GM18502 (cell line): Measurements from ENCODE around the gene SQSTM1.

Experiments
- ATAC-seq: cut with Tn5 transposase; IDR thresholded peaks from one replicate; pipeline ENCODE4 v1.9.1; 2021; ENCODE audit warnings: mild to moderate bottlenecking; ENCODE audit not compliant: unreplicated experiment, poor library complexity

SQSTM1 gene

DNA sequence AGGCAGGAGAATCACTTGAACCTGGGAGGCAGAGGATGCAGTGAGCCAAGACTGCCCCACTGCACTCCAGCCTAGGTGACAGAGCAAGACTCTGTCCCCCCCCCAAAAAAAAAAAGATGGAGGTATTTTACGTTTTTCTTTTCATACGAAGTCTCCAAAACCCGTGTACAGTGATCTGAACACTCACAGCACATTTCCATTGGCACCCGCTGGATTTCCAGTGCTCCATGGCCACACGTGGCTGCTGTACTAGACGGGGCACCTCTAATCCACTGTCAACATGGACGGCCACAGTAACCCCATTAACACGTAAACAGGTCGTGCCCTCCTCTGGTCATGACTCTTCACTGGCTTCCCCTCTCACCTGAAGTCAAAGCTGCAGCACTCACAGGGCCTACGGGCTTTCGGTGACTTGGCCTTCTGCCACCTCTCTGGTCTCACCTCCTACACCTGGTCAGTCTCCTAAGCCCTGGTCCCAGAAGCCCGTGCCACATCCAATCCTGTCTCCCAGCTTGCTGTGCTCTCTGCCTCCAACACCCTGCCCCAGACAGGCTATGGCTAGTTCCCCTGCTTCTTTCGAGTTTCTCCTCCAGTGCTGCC, 64.9 kb downstream of the SQSTM1 start:
- no peak for ATAC-seq

DNA sequence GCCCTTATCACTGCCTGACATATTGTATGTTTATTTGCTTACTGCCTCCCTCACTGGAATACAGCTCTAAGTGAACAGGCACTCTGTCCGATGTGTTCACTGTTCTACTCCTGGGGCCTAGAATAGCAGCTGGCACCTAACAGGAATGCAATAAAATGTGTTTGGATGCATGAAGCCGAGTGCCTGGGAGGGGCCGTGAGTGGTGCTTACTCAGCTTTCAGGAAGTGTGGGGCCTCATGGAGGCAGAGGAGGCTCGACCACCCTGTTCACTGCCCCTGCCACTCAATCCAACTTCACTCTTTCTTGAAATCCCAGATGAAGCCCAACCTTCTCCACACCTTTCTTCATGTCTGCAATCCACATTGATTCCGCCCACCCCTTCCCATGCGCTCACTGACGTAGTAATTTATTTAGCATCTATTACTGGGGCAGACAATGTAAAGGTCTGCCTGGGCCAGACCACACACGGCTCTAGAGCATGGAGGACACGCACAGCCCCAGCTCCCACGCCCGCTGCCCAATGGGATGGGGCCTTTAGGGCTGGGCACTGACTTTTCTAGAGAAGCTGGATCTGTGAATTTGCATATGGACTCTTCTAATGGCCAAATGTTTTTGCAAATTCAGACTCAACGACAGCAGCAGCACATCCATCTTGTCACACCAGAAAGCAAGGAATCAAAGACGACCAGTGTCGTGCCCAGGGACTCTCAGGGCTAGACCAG, 65.6 kb downstream of the SQSTM1 start:
- ATAC-seq = no peak

DNA sequence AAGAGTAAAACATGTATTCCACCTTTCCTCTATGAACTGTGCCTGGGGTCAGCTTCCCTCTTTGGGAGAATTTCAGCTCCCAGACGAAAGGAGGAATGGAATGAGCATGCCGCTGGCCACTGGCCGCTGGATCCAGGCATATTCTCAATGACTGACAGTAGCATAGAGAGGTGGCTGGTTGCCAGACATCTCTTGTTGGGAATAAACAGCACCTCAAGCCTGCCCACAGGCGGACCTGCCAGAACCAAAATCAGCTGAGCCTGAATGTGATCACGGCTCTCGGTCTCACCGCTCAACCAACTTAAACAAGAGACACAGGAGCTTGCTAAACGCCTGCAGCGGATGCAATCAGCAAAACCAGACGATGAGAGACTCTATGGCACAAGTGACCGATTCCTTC, 66.4 kb downstream of the SQSTM1 start:
- no peak for ATAC-seq
